ENCODE data around the gene NEDD4L. TPM values are rescaled to one million over a fixed set of nuclear protein-coding genes. Genes with fewer than 3 reads are reported as not detected.

NEDD4L gene
- total RNA-seq, 2 experiments from 2014 or later = 3.2 to 3.3 TPM

DNA sequence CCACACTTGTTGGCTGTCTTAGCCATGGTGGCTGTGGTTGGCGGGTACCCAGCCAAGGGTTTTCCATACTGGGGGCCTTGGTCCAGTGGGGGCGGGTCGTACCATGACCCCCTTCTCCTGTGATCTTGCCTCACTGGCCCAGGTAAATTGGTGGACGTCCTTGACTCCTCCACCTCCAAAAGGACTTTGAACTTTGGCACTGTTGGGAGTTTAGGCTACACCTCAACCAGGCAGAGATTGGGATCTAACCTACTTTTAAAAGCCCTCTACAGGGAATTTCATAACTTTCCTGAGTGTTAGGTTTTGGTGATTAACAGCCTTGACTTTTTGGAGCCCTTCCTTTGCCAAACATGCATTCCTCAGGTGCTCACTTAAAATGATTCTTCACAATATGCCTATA, 106.7 kb downstream of the NEDD4L start:
- Histone ChIP-seq H3K4me3 (ENCODE audit: low read depth, low read length, poor library complexity, severe bottlenecking) (no peak overlapping the region), H3K4me1 (ENCODE audit: insufficient read depth, low read length, poor library complexity, severe bottlenecking) (no peaks in the 10 kb centered on the region), H3K36me3 (ENCODE audit: insufficient read depth, low read length) (no peaks in the 10 kb centered on the region), H4K20me1 (ENCODE audit: insufficient read depth, low read length) (no peaks in the 10 kb centered on the region), H2AFZ (ENCODE audit: low read length) (no peak overlapping the region), H3K27ac (ENCODE audit: low read depth, low read length, poor library complexity, severe bottlenecking) (no peak overlapping the region), H3K9me2 (ENCODE audit: insufficient read depth, low read length) (no peaks in the 10 kb centered on the region), H3K9me3 (ENCODE audit: low read length) (no peaks in the 10 kb centered on the region), H3K4me2 (ENCODE audit: low read length) (no peak overlapping the region), H3K79me2 (ENCODE audit: insufficient read depth, low read depth, low read length) (no peaks in the 10 kb centered on the region)
- BruUV-seq (replicated peaks) = no TSS peak
- POLR2A ChIA-PET = no interaction called here
- CTCF ChIA-PET (ENCODE audit: unreplicated experiment) = no interaction called here
- TF ChIP-seq, protein P1, sequence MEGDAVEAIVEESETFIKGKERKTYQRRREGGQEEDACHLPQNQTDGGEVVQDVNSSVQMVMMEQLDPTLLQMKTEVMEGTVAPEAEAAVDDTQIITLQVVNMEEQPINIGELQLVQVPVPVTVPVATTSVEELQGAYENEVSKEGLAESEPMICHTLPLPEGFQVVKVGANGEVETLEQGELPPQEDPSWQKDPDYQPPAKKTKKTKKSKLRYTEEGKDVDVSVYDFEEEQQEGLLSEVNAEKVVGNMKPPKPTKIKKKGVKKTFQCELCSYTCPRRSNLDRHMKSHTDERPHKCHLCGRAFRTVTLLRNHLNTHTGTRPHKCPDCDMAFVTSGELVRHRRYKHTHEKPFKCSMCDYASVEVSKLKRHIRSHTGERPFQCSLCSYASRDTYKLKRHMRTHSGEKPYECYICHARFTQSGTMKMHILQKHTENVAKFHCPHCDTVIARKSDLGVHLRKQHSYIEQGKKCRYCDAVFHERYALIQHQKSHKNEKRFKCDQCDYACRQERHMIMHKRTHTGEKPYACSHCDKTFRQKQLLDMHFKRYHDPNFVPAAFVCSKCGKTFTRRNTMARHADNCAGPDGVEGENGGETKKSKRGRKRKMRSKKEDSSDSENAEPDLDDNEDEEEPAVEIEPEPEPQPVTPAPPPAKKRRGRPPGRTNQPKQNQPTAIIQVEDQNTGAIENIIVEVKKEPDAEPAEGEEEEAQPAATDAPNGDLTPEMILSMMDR (conservative IDR thresholded peaks at IDR 0.05; ENCODE audit: low read length) = no peak
- TF ChIP-seq EZH2phosphoT487 (IDR thresholded peaks at IDR 0.05; ENCODE audit: borderline replicate concordance, low read depth, low read length) = no peak
- DNase-seq (ENCODE audit: low spot score) = no peak
- intact Hi-C loops (cut with micrococcal nuclease; ENCODE audit: unreplicated experiment) = no loop called here

DNA sequence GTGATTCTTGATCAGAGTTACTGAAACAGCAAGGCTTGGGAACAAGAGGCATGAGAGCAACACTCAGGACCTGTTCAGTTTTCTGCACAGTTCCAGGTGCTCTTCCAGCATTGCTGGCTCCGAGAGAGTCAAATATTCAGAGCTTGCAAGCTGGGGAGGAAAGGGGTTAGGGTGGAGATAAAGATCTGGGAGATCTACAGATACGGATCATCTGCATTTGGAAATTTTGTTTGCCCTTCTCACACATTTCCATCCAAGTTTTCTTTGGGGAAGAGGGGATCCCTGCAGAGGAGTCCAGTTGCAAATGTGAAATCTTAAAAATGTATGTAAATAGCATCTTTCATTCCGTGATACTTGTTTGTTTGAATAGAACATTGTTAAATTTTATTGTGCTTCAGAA, 108.2 kb downstream of the NEDD4L start:
- POLR2A ChIA-PET = no interaction called here

DNA sequence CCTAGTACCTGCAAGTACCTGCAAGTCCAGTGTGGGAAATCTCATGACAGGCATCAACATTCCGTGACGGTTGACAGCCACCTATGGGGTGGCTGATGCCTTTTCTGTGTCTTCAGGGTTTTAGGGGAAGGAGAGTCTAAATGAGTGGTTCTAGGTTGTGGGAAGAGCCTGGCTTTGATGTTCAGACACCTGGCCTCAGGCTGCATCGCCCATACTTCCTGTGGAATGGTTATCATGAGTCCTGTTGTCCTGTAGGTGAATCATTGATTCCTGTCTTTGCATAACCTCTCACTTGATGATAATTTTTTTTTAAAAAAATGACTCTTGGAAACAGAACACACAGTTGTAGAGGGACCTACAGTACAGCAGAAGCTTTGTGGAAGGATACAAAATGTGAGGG, 108.9 kb downstream of the NEDD4L start:
- Histone ChIP-seq H3K27ac (ENCODE audit: low read depth, low read length, poor library complexity, severe bottlenecking) (no peak overlapping the region), H3K4me1 (ENCODE audit: insufficient read depth, low read length, poor library complexity, severe bottlenecking) (no peaks in the 10 kb centered on the region), H3K9me3 (ENCODE audit: low read length) (no peaks in the 10 kb centered on the region), H3K36me3 (ENCODE audit: insufficient read depth, low read length) (no peaks in the 10 kb centered on the region), H3K79me2 (ENCODE audit: insufficient read depth, low read depth, low read length) (no peaks in the 10 kb centered on the region), H3K4me2 (ENCODE audit: low read length) (no peak overlapping the region), H3K4me3 (ENCODE audit: low read depth, low read length, poor library complexity, severe bottlenecking) (no peak overlapping the region), H4K20me1 (ENCODE audit: insufficient read depth, low read length) (no peaks in the 10 kb centered on the region), H2AFZ (ENCODE audit: low read length) (no peak overlapping the region), H3K9me2 (ENCODE audit: insufficient read depth, low read length) (no peaks in the 10 kb centered on the region)
- DNase-seq (ENCODE audit: low spot score) = no peak
- ChIA-PET CTCF (ENCODE audit: unreplicated experiment) (no interaction called here), POLR2A (no interaction called here)
- no TSS peak for BruUV-seq (replicated peaks)
- TF ChIP-seq, protein P1 (conservative IDR thresholded peaks at IDR 0.05; ENCODE audit: low read length) = no peak
- TF ChIP-seq EZH2phosphoT487 (IDR thresholded peaks at IDR 0.05; ENCODE audit: borderline replicate concordance, low read depth, low read length) = no peak
- intact Hi-C loops (cut with micrococcal nuclease; ENCODE audit: unreplicated experiment) = no loop called here

More for the DNA sequence above, 108.2 kb downstream of the NEDD4L start:
- no peak for DNase-seq (ENCODE audit: low spot score)
- no peak overlapping the region for H3K4me3 ChIP-seq (ENCODE audit: low read depth, low read length, poor library complexity, severe bottlenecking)
- no peaks in the 10 kb centered on the region for H3K79me2 ChIP-seq (ENCODE audit: insufficient read depth, low read depth, low read length)
- intact Hi-C loops (cut with micrococcal nuclease; ENCODE audit: unreplicated experiment) = no loop called here
- TF ChIP-seq, protein P1 (conservative IDR thresholded peaks at IDR 0.05; ENCODE audit: low read length) = no peak
- no TSS peak for BruUV-seq (replicated peaks)
- no peaks in the 10 kb centered on the region for H3K9me3 ChIP-seq (ENCODE audit: low read length)
- no peaks in the 10 kb centered on the region for H3K9me2 ChIP-seq (ENCODE audit: insufficient read depth, low read length)
- no peak overlapping the region for H3K27ac ChIP-seq (ENCODE audit: low read depth, low read length, poor library complexity, severe bottlenecking)
- no peaks in the 10 kb centered on the region for H3K4me1 ChIP-seq (ENCODE audit: insufficient read depth, low read length, poor library complexity, severe bottlenecking)
- no peak overlapping the region for H2AFZ ChIP-seq (ENCODE audit: low read length)
- H3K36me3 ChIP-seq (ENCODE audit: insufficient read depth, low read length) = no peaks in the 10 kb centered on the region
- no peaks in the 10 kb centered on the region for H4K20me1 ChIP-seq (ENCODE audit: insufficient read depth, low read length)
- CTCF ChIA-PET (ENCODE audit: unreplicated experiment) = no interaction called here
- H3K4me2 ChIP-seq (ENCODE audit: low read length) = no peak overlapping the region

All from OCI-LY7 (cell line).